ENCODE measurements around the gene PTPRD.
"Not testable (repeated sequence)": the region's sequence is repeated elsewhere in the genome, so short reads cannot be mapped to it uniquely, and the experiment has no call there.

PTPRD gene

GRCh38 chr9:9492506-9492905 lies 1120.3 kb downstream of the PTPRD start:
- ChIA-PET POLR2A (no interaction called here), CTCF (no interaction called here)
- TF ChIP-seq CTCF (IDR thresholded peaks at IDR 0.05; ENCODE audit: control extremely low read depth, extremely low read depth, low read depth, missing control alignments): no peak
- no peak for DNase-seq (ENCODE audit: extremely low spot score)

DNA sequence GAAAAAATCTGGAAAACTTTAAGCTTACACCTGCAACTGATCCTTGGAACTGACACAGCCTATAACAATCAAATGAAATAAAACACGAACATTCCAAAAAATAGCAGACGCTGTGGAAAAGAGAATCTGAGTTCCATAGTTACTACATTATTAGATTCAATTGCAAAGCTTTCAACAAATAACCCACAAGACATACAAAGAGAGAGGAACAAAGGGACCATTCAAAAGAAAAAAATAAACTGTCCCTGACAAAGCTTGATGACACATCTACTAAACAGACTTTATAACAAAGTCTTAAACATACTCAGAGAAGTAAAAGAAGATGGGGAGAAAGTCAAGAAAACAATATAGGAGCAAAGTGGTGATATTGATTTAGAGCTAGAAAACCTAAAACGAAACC lies 1123.6 kb downstream of the PTPRD start:
- ChIA-PET CTCF (no interaction called here), POLR2A (no interaction called here)
- TF ChIP-seq CTCF (IDR thresholded peaks at IDR 0.05; ENCODE audit: control extremely low read depth, extremely low read depth, low read depth, missing control alignments): no peak
- DNase-seq (ENCODE audit: extremely low spot score): no peak

- TF ChIP-seq CTCF (IDR thresholded peaks at IDR 0.05; ENCODE audit: control extremely low read depth, extremely low read depth, low read depth, missing control alignments): no peak
- ChIA-PET POLR2A (no interaction called here), CTCF (interaction anchor here (1.3 kb wide), 1 partner anchor 205 kb away, joined by 3 read pairs; no protein-coding TSS in a partner anchor)
- no peak for DNase-seq (ENCODE audit: extremely low spot score)
Measured at GRCh38 chr9:9483175-9483574, 1129.6 kb downstream of the PTPRD start.

DNA sequence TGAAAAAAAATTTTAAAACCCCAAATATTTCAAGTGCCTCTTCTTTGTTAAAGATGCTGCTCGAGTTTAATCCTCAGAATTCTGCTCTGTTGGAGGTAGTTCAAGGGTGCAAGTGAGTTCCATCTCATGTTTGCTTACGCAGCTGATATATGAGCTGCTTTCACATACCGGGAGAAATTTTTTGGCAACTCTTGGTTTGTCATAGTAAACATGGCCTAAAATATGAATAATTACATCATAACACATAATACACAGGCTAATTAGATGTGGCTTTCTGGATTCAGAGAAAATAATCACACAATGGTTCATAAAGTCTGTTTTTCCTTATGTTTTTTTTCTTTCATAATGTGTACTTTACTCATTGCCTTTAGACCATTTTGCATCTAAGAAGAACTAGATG lies 1134.1 kb downstream of the PTPRD start:
- ChIA-PET POLR2A (no interaction called here), CTCF (no interaction called here)
- no peak for TF ChIP-seq CTCF (IDR thresholded peaks at IDR 0.05; ENCODE audit: control extremely low read depth, extremely low read depth, low read depth, missing control alignments)
- DNase-seq (ENCODE audit: extremely low spot score): no peak

DNA sequence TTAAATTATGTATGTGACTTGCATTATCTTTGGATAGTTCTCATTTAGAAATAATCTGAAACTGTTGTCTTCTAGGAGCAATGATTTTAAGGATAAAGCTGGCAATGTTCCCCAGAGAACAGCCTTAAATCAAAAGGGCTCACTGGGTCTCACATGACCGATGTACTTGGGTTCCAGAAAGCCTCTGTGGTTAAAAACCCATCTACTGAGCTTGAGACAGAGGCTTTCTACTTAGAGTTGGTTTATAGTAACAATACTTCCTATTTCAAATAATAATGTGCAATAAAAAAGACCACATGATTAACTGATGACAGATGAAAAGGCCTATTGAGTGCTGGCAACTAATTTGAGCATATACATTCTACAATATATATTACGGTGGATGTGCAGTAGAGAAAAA lies 1143.5 kb downstream of the PTPRD start:
- CTCF ChIA-PET: no interaction called here
- POLR2A ChIA-PET: no interaction called here
- DNase-seq (ENCODE audit: extremely low spot score): no peak
- no peak for TF ChIP-seq CTCF (IDR thresholded peaks at IDR 0.05; ENCODE audit: control extremely low read depth, extremely low read depth, low read depth, missing control alignments)

- POLR2A ChIA-PET; CTCF ChIA-PET; DNase-seq (ENCODE audit: extremely low spot score): not testable (repeated sequence)
Measured at GRCh38 chr9:9441874-9442273, 1170.9 kb downstream of the PTPRD start.

DNA sequence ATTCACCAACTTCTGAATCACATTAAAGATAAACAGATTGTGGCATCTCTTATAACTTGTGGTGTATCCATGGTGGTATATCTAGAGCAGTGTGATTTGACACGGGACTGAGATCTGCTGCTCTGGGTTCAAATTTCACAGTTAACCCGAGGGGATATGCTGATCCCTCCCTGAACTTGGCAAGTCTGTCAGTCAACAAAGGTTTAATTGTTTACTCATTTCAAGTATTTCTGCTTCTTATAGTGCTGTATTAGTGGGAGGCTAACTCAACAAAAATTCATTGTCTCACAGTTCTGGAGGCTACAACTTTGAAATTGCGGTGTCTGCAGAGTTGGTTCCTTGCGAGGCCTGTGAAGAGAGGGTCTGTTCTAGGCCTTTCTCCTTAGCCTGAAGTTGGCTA lies 1175.2 kb downstream of the PTPRD start:
- TF ChIP-seq CTCF (IDR thresholded peaks at IDR 0.05; ENCODE audit: control extremely low read depth, extremely low read depth, low read depth, missing control alignments): no peak
- CTCF ChIA-PET: no interaction called here
- DNase-seq (ENCODE audit: extremely low spot score): no peak
- POLR2A ChIA-PET: no interaction called here

DNA sequence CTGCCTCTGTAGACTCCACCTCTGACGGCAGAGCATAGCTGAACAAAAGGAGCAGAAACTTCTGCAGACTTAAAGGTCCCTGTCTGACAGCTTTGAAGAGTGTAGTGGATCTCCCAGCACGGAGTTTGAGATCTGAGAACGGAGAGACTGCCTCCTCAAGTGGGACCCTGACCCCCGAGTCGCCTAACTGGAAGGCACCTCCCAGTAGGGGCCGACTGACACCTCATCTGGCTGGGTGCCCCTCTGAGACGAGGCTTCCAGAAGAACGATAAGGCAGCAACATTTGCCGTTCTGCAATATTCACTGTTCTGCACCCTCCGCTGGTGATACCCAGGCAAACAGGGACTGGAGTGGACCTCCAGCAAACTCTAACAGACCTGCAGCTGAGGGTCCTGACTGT lies 1186.3 kb downstream of the PTPRD start:
- DNase-seq (ENCODE audit: extremely low spot score); POLR2A ChIA-PET: not testable (repeated sequence)
- CTCF ChIA-PET: interaction anchor here (1.2 to 1.6 kb wide), 3 partner anchors 10 to 75 kb away, joined by 3 read pairs; no protein-coding TSS in a partner anchor
